T-helper 17 cell (primary cell): Measurements from ENCODE around the gene DGLUCY. TPM values are rescaled to one million over a fixed set of nuclear protein-coding genes. Genes with fewer than 3 reads are reported as not detected.
"Not testable (repeated sequence)": the region's sequence is repeated elsewhere in the genome, so short reads cannot be mapped to it uniquely, and the experiment has no call there.

Experiments used
- ATAC-seq: fragments of 150-1000 bp; cut with Tn5 transposase; 2 replicates; pipeline ENCODE4 v1.10.0; 2021; ENCODE audit warnings: mild to moderate bottlenecking, moderate library complexity
- DNase-seq, 3 donors: peaks; one replicate each; pipeline versions ENCODE4 v3.0.0 to v3.0.0-alpha.2; 2020 to 2021
- H3K9me3 ChIP-seq: one replicate; pipeline ENCODE4 v1.7.0; 2013; ENCODE audit warnings: low read length, mild to moderate bottlenecking; ENCODE audit not compliant: control insufficient read depth, poor library complexity, severe bottlenecking
- H3K27ac Mint-ChIP-seq: one replicate; pipeline ENCODE4 v1.8.0; 2022; ENCODE audit warnings: mild to moderate bottlenecking, moderate library complexity, mixed read lengths
- H3K27me3 Mint-ChIP-seq: one replicate; pipeline ENCODE4 v1.8.0; 2022; ENCODE audit warnings: mixed read lengths
- H3K36me3 Mint-ChIP-seq: one replicate; pipeline ENCODE4 v1.8.0; 2022; ENCODE audit warnings: low read depth, mixed read lengths
- H3K4me1 Mint-ChIP-seq: one replicate; pipeline ENCODE4 v1.8.0; 2022; ENCODE audit warnings: mild to moderate bottlenecking, mixed read lengths
- H3K4me3 Mint-ChIP-seq: one replicate; pipeline ENCODE4 v1.8.0; 2022; ENCODE audit warnings: mild to moderate bottlenecking, moderate library complexity, mixed read lengths
- total RNA-seq, 4 donors: library from RNA in 2 of 4; stranded (reverse) in 2 of 4; gene quantifications; one replicate each; pipeline ENCODE4 v1.2.3 and lab custom pipeline; 2022 to 2026

Gene DGLUCY
- total RNA-seq, 2 donors from 2014 or later: 81.7 to 86.0 TPM

- H3K4me3 Mint-ChIP-seq: no peak overlapping the region
- H3K4me1 Mint-ChIP-seq: peaks cover 27% of the 10 kb centered on the region
- H3K27ac Mint-ChIP-seq: peak overlapping the region; percentile 0
- no peaks in the 10 kb centered on the region for H3K9me3 ChIP-seq
- H3K36me3 Mint-ChIP-seq: peaks cover 12% of the 10 kb centered on the region
- H3K27me3 Mint-ChIP-seq: no peaks in the 10 kb centered on the region
- DNase-seq (no peak), ATAC-seq (no peak)
Measured at GRCh38 chr14:91220581-91221000, 106.7 kb downstream of the DGLUCY start.

DNA sequence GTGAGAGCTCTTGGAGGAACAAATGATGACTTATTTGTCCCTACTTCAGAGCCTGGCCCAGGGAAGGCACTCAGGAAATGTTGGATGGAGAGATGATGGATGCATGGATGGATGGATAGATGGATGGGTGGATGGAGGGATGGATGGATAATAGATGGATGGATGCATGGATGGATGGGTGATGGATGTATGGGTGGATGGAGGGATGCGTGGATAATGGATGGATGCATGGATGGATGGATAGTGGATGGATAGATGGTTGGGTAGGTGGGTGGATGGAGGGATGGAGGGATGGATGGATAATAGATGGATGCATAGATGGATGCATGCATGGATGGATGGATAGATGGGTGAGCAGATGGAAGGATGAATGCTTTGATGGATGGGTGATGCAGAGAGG, 107.4 kb downstream of the DGLUCY start:
- DNase-seq (no peak), ATAC-seq (no peak)
- no peak overlapping the region for H3K4me3 Mint-ChIP-seq
- no peaks in the 10 kb centered on the region for H3K9me3 ChIP-seq
- no peaks in the 10 kb centered on the region for H3K27me3 Mint-ChIP-seq
- peaks cover 8% of the 10 kb centered on the region for H3K36me3 Mint-ChIP-seq
- peak overlapping the region; percentile 0 for H3K27ac Mint-ChIP-seq
- peaks cover 34% of the 10 kb centered on the region for H3K4me1 Mint-ChIP-seq

GRCh38 chr14:91223028-91223783, 109.3 kb downstream of the DGLUCY start:
- H3K4me3 Mint-ChIP-seq: no peak overlapping the region
- ATAC-seq (peak; percentile 15), DNase-seq (no peak)
- H3K9me3 ChIP-seq: no peaks in the 10 kb centered on the region
- H3K36me3 Mint-ChIP-seq: peaks cover 6% of the 10 kb centered on the region
- H3K27me3 Mint-ChIP-seq: no peaks in the 10 kb centered on the region
- peaks cover 52% of the 10 kb centered on the region for H3K4me1 Mint-ChIP-seq
- peak overlapping the region; percentile 77 for H3K27ac Mint-ChIP-seq

- Mint-ChIP-seq H3K27me3 (no peaks in the 10 kb centered on the region), H3K27ac (peak overlapping the region; percentile 100), H3K4me1 (peaks cover 68% of the 10 kb centered on the region), H3K4me3 (no peak overlapping the region), H3K36me3 (peaks cover 6% of the 10 kb centered on the region)
- DNase-seq (no peak), ATAC-seq (no peak)
- H3K9me3 ChIP-seq: no peaks in the 10 kb centered on the region
Measured at GRCh38 chr14:91225025-91225424, 111.2 kb downstream of the DGLUCY start.

DNA sequence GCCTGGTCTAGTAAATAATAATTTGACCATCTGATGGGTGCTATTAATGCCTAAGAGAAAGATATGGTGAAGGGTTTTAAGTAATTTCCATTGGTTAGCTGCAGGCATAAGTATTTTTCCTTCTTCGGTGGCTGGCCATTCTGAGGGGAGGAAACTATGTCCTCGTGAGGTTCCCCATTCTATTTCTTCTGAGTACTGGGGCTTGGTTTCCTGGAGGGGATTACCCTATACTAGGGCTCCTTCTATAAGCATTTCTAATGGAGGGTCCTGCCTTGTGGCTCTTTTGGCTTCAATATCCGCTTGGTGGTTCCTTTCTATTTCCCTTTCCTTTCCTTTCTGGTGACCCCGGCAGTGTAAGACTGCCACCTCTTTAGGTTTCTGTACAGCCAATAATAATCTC, 112.5 kb downstream of the DGLUCY start:
- H3K9me3 ChIP-seq, DNase-seq, H3K27me3 Mint-ChIP-seq, ATAC-seq, H3K36me3 Mint-ChIP-seq: not testable (repeated sequence)
- peak overlapping the region; percentile 100 for H3K27ac Mint-ChIP-seq
- peaks cover 72% of the 10 kb centered on the region for H3K4me1 Mint-ChIP-seq
- H3K4me3 Mint-ChIP-seq: peak overlapping the region; percentile 90

DNA sequence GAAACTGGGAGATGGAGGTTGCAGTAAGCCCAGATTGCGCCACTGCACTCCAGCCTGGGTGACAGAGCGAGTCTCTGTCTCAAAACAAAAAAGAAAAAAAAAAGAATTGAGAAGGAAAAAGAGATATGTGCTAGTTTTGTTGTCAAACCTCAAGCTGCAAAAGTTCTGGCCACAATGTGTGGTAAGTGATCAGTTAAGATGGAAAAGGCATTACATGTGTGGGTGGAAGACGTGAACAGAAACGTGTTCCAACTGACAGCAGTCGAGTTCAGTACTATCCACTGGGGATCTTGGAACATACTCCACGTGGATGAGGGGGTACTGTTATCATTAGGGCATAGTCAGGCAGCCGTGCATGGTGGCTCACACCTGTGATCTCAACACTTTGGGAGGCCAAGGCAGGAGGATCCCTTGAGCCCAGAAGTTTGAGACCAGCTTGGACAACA, 113.3 kb downstream of the DGLUCY start:
- no peak for ATAC-seq
- H3K4me3 Mint-ChIP-seq: peak overlapping the region; percentile 90

DNA sequence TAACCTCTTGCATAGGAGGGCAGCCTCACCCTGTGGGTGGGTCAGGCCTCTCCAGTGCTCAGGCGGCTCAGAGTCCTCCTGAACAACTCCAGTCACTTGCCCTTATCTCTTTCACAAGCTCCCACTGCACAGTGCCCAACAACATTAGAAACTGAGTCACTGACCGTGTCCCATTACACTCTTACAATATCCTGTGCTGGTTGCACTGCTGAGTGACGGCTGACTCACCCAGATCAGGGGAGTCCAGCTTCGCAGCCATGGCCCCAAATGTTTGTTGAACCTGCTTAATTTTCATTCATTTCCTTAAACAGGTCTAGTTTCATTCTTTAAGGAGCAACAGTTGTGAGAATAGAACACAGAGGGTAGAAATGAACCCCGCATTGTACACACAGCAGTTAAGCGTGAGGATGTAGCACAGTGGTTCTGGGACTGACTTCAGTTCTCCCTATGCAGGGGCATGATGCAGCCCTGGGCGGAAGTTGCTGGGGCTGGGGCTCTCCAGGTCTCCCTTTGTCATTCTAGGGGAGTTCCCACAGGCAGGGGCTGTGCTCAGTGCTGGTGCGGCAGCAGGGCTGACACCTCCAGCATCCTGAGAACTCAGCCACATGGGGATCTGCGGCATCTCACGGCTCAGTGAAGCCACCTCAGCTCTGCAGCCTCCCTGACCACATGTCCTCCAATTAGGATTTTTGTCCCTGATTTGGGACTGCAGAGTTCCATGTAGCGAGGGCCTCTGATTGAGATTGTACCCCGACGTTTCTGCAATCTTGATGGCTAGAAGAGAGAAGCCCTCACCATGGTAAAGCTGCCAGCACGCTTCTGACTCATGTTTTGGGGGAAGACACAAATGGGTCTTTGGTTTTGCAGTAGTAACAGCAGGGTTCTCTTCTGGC, 114.5 kb downstream of the DGLUCY start:
- Mint-ChIP-seq H3K4me3 (peak overlapping the region; percentile 90), H3K36me3 (no peaks in the 10 kb centered on the region), H3K27ac (peak overlapping the region; percentile 100), H3K4me1 (peaks cover 70% of the 10 kb centered on the region), H3K27me3 (no peaks in the 10 kb centered on the region)
- ATAC-seq (peak; percentile 89), DNase-seq (peak; percentile 66 to 78 (median 68))
- H3K9me3 ChIP-seq: no peaks in the 10 kb centered on the region

More for the DNA sequence above, 113.3 kb downstream of the DGLUCY start:
- Mint-ChIP-seq H3K27ac (peak overlapping the region; percentile 100), H3K4me1 (peaks cover 72% of the 10 kb centered on the region), H3K36me3 (peaks cover 3% of the 10 kb centered on the region), H3K27me3 (no peaks in the 10 kb centered on the region)
- no peaks in the 10 kb centered on the region for H3K9me3 ChIP-seq
- no peak for DNase-seq

- no peaks in the 10 kb centered on the region for H3K9me3 ChIP-seq
- Mint-ChIP-seq H3K36me3 (no peaks in the 10 kb centered on the region), H3K4me3 (peak overlapping the region; percentile 90), H3K27me3 (no peaks in the 10 kb centered on the region), H3K4me1 (peaks cover 69% of the 10 kb centered on the region), H3K27ac (peak overlapping the region; percentile 100)
- no peak for ATAC-seq
- DNase-seq: no peak
Measured at GRCh38 chr14:91229005-91229382, 115.1 kb downstream of the DGLUCY start.

DNA sequence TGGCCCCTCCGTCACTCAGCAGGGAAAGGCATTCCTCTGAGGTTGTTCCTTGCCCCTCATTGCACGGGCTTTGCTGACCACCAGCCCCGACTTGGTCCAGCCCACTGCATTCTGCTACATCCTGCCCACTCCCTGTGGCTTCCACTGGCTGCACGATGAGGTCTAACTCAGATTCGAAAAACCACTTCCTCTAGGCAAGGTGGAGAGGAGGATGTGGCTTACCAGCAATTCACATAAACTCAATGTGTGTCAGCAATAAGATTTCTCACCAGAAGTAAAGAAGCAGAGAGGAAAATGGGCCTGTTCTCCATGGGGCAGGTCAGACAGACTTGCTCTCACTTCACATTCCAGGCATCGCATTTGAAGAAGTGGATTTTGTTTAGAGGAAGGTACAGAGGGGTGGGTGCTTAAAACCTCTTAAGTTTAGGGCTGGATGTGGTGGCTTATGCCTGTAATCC, 115.9 kb downstream of the DGLUCY start:
- H3K27ac Mint-ChIP-seq: peak overlapping the region; percentile 100
- peak overlapping the region; percentile 90 for H3K4me3 Mint-ChIP-seq
- peaks cover 67% of the 10 kb centered on the region for H3K4me1 Mint-ChIP-seq
- no peaks in the 10 kb centered on the region for H3K9me3 ChIP-seq
- no peaks in the 10 kb centered on the region for H3K27me3 Mint-ChIP-seq
- peaks cover 5% of the 10 kb centered on the region for H3K36me3 Mint-ChIP-seq
- DNase-seq: peak in 2 of 3 donors; percentile 40 to 44
- peak; percentile 64 for ATAC-seq

DNA sequence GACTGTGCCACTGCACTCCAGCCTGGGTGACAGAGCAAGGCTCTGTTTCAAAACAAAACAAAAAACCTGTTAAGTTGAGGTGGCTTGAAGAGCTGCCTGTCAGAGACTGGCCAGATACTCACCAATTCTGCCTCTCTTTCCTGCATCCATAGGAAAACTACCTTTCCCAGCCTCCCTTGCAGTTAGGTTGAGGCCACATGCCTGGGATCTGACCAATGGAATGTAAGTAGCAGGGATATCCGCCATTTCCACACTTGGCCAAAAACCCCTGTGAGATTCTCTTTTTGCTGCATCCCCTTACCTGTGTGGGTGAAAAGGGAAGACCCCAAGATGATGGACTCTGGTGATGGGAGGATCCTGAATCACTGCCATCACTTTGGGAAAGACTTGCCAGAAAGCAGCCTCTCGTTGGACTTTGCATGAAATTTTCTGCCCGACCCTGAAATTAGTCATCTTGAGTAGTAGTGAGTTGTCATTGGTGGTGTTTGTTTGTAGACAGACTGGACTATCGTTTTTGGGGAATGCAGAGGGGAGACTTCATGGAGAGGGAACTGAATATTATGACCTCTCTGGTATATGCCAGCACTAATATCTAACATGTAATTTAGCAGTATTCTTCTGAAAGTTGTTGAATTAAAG, 116.6 kb downstream of the DGLUCY start:
- peaks cover 63% of the 10 kb centered on the region for H3K4me1 Mint-ChIP-seq
- H3K27me3 Mint-ChIP-seq: no peaks in the 10 kb centered on the region
- ATAC-seq: no peak
- H3K4me3 Mint-ChIP-seq: peak overlapping the region; percentile 90
- H3K36me3 Mint-ChIP-seq: peaks cover 5% of the 10 kb centered on the region
- H3K27ac Mint-ChIP-seq: peak overlapping the region; percentile 100
- DNase-seq: no peak
- no peaks in the 10 kb centered on the region for H3K9me3 ChIP-seq

DNA sequence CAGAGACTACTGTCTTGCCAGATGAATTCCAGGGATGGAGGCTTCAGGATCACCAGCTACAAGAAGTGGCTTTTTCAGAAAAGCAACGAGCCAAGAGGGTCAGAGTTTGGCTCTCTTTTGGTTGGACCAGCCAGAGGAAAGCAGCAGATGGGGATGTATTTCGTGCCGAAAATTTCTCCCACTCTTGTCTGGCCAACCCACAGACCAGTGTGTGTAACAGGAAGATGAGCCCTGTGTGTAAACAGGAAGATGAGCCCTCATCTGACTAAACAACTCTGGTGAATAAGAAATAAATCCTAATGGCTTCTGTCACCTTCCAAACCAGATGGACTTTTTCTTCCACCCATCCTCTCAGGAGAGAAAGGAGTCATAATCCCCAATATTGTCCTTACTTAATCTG, 117.6 kb downstream of the DGLUCY start:
- H3K9me3 ChIP-seq: no peaks in the 10 kb centered on the region
- DNase-seq: no peak
- ATAC-seq: no peak
- Mint-ChIP-seq H3K27ac (peak overlapping the region; percentile 100), H3K36me3 (peaks cover 7% of the 10 kb centered on the region), H3K27me3 (no peaks in the 10 kb centered on the region), H3K4me3 (peak overlapping the region; percentile 43), H3K4me1 (peaks cover 57% of the 10 kb centered on the region)

DNA sequence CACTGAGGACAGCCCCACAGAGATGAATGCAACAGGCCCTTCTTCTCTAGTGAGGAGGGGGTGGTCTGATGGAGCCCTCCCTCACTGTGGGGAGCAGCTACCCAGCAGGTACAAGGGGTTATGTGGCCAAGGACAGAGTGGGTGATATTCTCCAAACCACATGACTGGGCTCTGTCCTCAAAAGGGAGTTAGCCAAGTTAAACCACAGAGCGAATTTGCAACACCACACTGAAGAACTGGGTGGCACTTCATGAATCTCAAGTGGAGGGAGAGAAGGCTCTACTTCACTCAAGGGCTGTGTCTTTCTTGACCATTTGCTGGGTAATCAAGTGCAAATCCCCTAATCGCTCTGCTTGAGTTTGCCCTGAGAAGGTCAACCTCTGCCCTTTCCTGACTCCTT, 118.2 kb downstream of the DGLUCY start:
- DNase-seq (no peak), ATAC-seq (no peak)
- no peaks in the 10 kb centered on the region for H3K9me3 ChIP-seq
- Mint-ChIP-seq H3K36me3 (peaks cover 7% of the 10 kb centered on the region), H3K4me1 (peaks cover 51% of the 10 kb centered on the region), H3K27ac (peak overlapping the region; percentile 100), H3K4me3 (peak overlapping the region; percentile 43), H3K27me3 (no peaks in the 10 kb centered on the region)

DNA sequence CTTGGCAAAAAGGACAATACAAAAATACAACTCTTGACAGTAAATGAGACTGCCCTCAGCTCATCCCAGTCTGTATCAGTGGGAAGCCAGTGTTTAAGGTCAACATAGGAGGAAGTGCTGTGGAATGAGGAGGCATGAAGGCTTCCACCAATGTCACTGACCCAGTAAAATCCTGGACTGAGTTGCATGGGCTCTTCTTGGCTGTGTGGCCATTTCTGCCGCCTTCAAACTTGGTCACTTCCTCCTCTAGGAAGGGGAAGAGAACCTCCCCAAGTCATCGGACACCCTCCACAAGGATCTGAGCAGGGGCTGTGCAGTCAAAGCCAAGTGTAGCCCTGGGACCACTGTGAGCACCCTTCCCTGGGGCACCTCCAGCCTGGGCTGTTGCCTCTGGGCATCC, 118.7 kb downstream of the DGLUCY start:
- DNase-seq (no peak), ATAC-seq (no peak)
- Mint-ChIP-seq H3K27me3 (no peaks in the 10 kb centered on the region), H3K4me3 (peak overlapping the region; percentile 8), H3K27ac (peak overlapping the region; percentile 100), H3K36me3 (peaks cover 7% of the 10 kb centered on the region), H3K4me1 (peaks cover 50% of the 10 kb centered on the region)
- no peaks in the 10 kb centered on the region for H3K9me3 ChIP-seq
